Measurements from ENCODE around the gene P4HA1. TPM values are rescaled to one million over a fixed set of nuclear protein-coding genes. Genes with fewer than 3 reads are reported as not detected.
A peak's percentile ranks its signal among the peaks of the same experiment; 100 is the strongest.

P4HA1 gene
- total and polyA plus RNA-seq, 9 of the 15 experiments (the other 6 are each of a cell fraction or from before 2014, with no cell fraction given), result 20.2 to 177 (median 28.6) TPM

GRCh38 chr10:73096449-73097304, at the start of gene P4HA1 (continued):
- TF ChIP-seq PATZ1 (CRISPR knock-in tag; IDR thresholded peaks at IDR 0.05; ENCODE audit: borderline replicate concordance) (peak; percentile 57; the same call in 1 of the 2 replicates), POU5F1 (IDR thresholded peaks at IDR 0.05; ENCODE audit: borderline replicate concordance, low read depth, low read length, partially characterized antibody) (peak; percentile 27), STAT6 (CRISPR knock-in tag; IDR thresholded peaks at IDR 0.05) (peak; percentile 38; the same call in 1 of the 2 replicates), TFE3 (CRISPR knock-in tag; IDR thresholded peaks at IDR 0.05) (no peak), PCBP1 (IDR thresholded peaks at IDR 0.05; ENCODE audit: low read depth, low read length, poor library complexity, severe bottlenecking) (peak; percentile 92), RFX5 (IDR thresholded peaks at IDR 0.05; ENCODE audit: low read depth, low read length) (no peak; the same call in 1 of the 2 replicates), JUN (IDR thresholded peaks at IDR 0.05; ENCODE audit: borderline replicate concordance, low read depth, low read length) (peak; percentile 72; the same call in 1 of the 2 replicates), JUN (CRISPR knock-in tag; IDR thresholded peaks at IDR 0.05; ENCODE audit: borderline replicate concordance) (no peak), PCBP2 (IDR thresholded peaks at IDR 0.05; ENCODE audit: low read depth, low read length, poor library complexity, severe bottlenecking) (no peak), STAG1 (CRISPR knock-in tag; IDR thresholded peaks at IDR 0.05; ENCODE audit: borderline replicate concordance) (no peak), ZNF785 (CRISPR knock-in tag; IDR thresholded peaks at IDR 0.05) (no peak), ARID2 (IDR thresholded peaks at IDR 0.05) (peak; percentile 9; the same call in 1 of the 2 replicates), CBFB (CRISPR knock-in tag; IDR thresholded peaks at IDR 0.05) (peak; percentile 91), PRDM10 (IDR thresholded peaks at IDR 0.05; ENCODE audit: partially characterized antibody) (no peak), CHCHD3 (CRISPR knock-in tag; IDR thresholded peaks at IDR 0.05) (peak; percentile 79; the same call in 1 of the 2 replicates), ZNF668 (CRISPR knock-in tag; IDR thresholded peaks at IDR 0.05) (no peak)
